Keratinocyte (primary cell): ENCODE data around the gene CREB5. TPM values are rescaled to one million over a fixed set of nuclear protein-coding genes. Genes with fewer than 3 reads are reported as not detected.

Source experiments
- DNase-seq: peaks from one replicate; pipeline ENCODE4 v3.0.0-alpha.2; 2011; ENCODE audit warnings: low read depth, missing footprints, low spot score
- FAIRE-seq: peaks from 2 replicates; lab custom pipeline; 2011; peaks lifted over from hg19 to GRCh38; lab: Jason Lieb, UNC
- H2AFZ ChIP-seq: 2 replicates; pipeline ENCODE4 v1.6.0; 2012; ENCODE audit warnings: low read length, control low read depth, inconsistent platforms; ENCODE audit not compliant: control insufficient read depth
- H3K27ac ChIP-seq: 2 replicates; pipeline ENCODE4 v1.5.1; 2011; ENCODE audit warnings: low read length; ENCODE audit not compliant: control insufficient read depth, insufficient read depth
- H3K27me3 ChIP-seq: 3 replicates; pipeline ENCODE4 v1.6.0; 2011; ENCODE audit warnings: low read length; ENCODE audit not compliant: control insufficient read depth, insufficient read depth; ENCODE audit errors: extremely low read depth
- H3K36me3 ChIP-seq, 2 experiments: 2 replicates in 1 of 2; 3 replicates in 1 of 2; pipeline ENCODE4 v1.5.1; 2011; ENCODE audit warnings: low read length in 2 of 2, mild to moderate bottlenecking in 1 of 2; ENCODE audit not compliant: control insufficient read depth in 2 of 2, insufficient read depth in 2 of 2; ENCODE audit errors: extremely low read depth in 1 of 2
- H3K4me1 ChIP-seq: 3 replicates; pipeline ENCODE4 v1.5.1; 2011; ENCODE audit warnings: low read length; ENCODE audit not compliant: control insufficient read depth, insufficient read depth; ENCODE audit errors: extremely low read depth
- H3K4me2 ChIP-seq: 3 replicates; pipeline ENCODE4 v1.6.0; 2011; ENCODE audit warnings: low read depth, low read length; ENCODE audit not compliant: control insufficient read depth, insufficient read depth; ENCODE audit errors: extremely low read depth
- H3K4me3 ChIP-seq, 3 experiments: fragments of 200-600 bp in 1 of 3; sonication (generic) in 1 of 3; 2 replicates in 2 of 3; 3 replicates in 1 of 3; pipeline ENCODE4 v1.5.1; 2011 to 2016; ENCODE audit warnings: low read length in 3 of 3, mild to moderate bottlenecking in 3 of 3, control low read depth in 2 of 3, inconsistent platforms in 1 of 3, low read depth in 1 of 3, mixed read lengths in 1 of 3, mixed run types in 1 of 3, moderate library complexity in 1 of 3; ENCODE audit not compliant: control insufficient read depth in 2 of 3, insufficient read depth in 2 of 3; ENCODE audit errors: extremely low read depth in 1 of 3
- H3K79me2 ChIP-seq: 2 replicates; pipeline ENCODE4 v1.6.0; 2012; ENCODE audit warnings: low read length; ENCODE audit not compliant: control insufficient read depth, insufficient read depth
- H3K9ac ChIP-seq: 3 replicates; pipeline ENCODE4 v1.6.0; 2011; ENCODE audit warnings: low read length; ENCODE audit not compliant: control insufficient read depth, insufficient read depth; ENCODE audit errors: extremely low read depth
- H3K9me1 ChIP-seq: 3 replicates; pipeline ENCODE4 v1.6.0; 2011; ENCODE audit warnings: low read length; ENCODE audit not compliant: control insufficient read depth, insufficient read depth; ENCODE audit errors: extremely low read depth
- H3K9me3 ChIP-seq: 2 replicates; pipeline ENCODE4 v1.5.1; 2012; ENCODE audit warnings: low read depth, low read length; ENCODE audit not compliant: control insufficient read depth
- H4K20me1 ChIP-seq: 3 replicates; pipeline ENCODE4 v1.6.0; 2011; ENCODE audit warnings: low read length; ENCODE audit not compliant: control insufficient read depth, insufficient read depth; ENCODE audit errors: extremely low read depth
- CTCF ChIP-seq, 3 experiments: IDR thresholded peaks in 1 of 3; conservative IDR thresholded peaks in 1 of 3; optimal IDR thresholded peaks in 1 of 3; 2 replicates in 2 of 3; 3 replicates in 1 of 3; pipeline versions ENCODE3 to v1.5.1; 2011; ENCODE audit warnings: low read length in 3 of 3, mild to moderate bottlenecking in 3 of 3, moderate library complexity in 2 of 3, control low read depth in 1 of 3, inconsistent platforms in 1 of 3; ENCODE audit not compliant: insufficient read depth in 2 of 3; ENCODE audit errors: extremely low read depth in 1 of 3
- EZH2 ChIP-seq: IDR thresholded peaks from one replicate; pipeline ENCODE4 v1.6.1; 2012; ENCODE audit warnings: inconsistent platforms, mild to moderate bottlenecking, low read length, moderate library complexity
- dilution Hi-C: fragments of 300-500 bp; cut with MboI; formaldehyde crosslinking; loops from one replicate; pipeline ENCODE4 v1.7.0; 2020; ENCODE audit warnings: low sequenced_read_pairs; ENCODE audit not compliant: extremely low pct_ligation_motif_present
- polyA plus RNA-seq, 5 experiments: library from polyadenylated mRNA; depleted of rRNA in 3 of 5; stranded (reverse) in 3 of 5; stranded (forward) in 1 of 5; unstranded in 1 of 5; fragments of >200 nt; gene quantifications; 1 replicate in 1 of 5; 2 replicates in 3 of 5; 3 replicates in 1 of 5; pipeline versions ENCODE4 v1.2.1 to v1.2.3, GENCODE V29; 2011 to 2012; ENCODE audit warnings: missing spikeins in 2 of 5, low read depth in 1 of 5, low replicate concordance in 1 of 5

The CREB5 gene
- polyA plus RNA-seq, 1 donor (not counting 4 experiments of a cell fraction or from before 2014, with no cell fraction given): 7.9 TPM

- Histone ChIP-seq H3K4me1 (no peaks in the 10 kb centered on the region), H3K4me2 (no peak overlapping the region), H3K27ac (no peak overlapping the region), H3K4me3 (no peak overlapping the region), H3K27me3 (no peaks in the 10 kb centered on the region), H2AFZ (no peak overlapping the region), H3K9me1 (no peaks in the 10 kb centered on the region), H3K79me2 (no peaks in the 10 kb centered on the region), H3K36me3 (no peaks in the 10 kb centered on the region), H3K9me3 (no peaks in the 10 kb centered on the region), H4K20me1 (no peaks in the 10 kb centered on the region), H3K9ac (no peak overlapping the region)
- FAIRE-seq (no peak), DNase-seq (no peak)
- dilution Hi-C loops: no loop called here
- TF ChIP-seq CTCF (optimal IDR thresholded peaks at IDR 0.05 in 1 of 3, IDR thresholded peaks at IDR 0.05 in 1 of 3, conservative IDR thresholded peaks at IDR 0.05 in 1 of 3; ENCODE audit: extremely low read depth in 1 of 3, insufficient read depth in 2 of 3, low read length in 3 of 3): no peak
- no peak for TF ChIP-seq EZH2
Observed at GRCh38 chr7:28643188-28643569, 230.9 kb downstream of the CREB5 start.

- Histone ChIP-seq H3K27me3 (no peaks in the 10 kb centered on the region), H3K9me3 (no peaks in the 10 kb centered on the region), H3K4me1 (no peaks in the 10 kb centered on the region), H3K36me3 (no peaks in the 10 kb centered on the region), H3K4me2 (no peak overlapping the region), H3K9me1 (no peaks in the 10 kb centered on the region), H2AFZ (no peak overlapping the region), H3K27ac (no peak overlapping the region), H3K9ac (no peak overlapping the region), H4K20me1 (no peaks in the 10 kb centered on the region), H3K4me3 (no peak overlapping the region), H3K79me2 (no peaks in the 10 kb centered on the region)
- FAIRE-seq (no peak), DNase-seq (no peak)
- TF ChIP-seq CTCF (optimal IDR thresholded peaks at IDR 0.05 in 1 of 3, IDR thresholded peaks at IDR 0.05 in 1 of 3, conservative IDR thresholded peaks at IDR 0.05 in 1 of 3; ENCODE audit: extremely low read depth in 1 of 3, insufficient read depth in 2 of 3, low read length in 3 of 3) (no peak), EZH2 (no peak)
- dilution Hi-C loops: no loop called here
Observed at GRCh38 chr7:28643584-28644340, 231.4 kb downstream of the CREB5 start.
